GM20000 (cell line): ENCODE data around the gene FYN.

Source experiments
- DNase-seq: peaks from one replicate; pipeline ENCODE4 v3.0.0; 2012; ENCODE audit warnings: low spot score
- TF ChIP-seq, protein P1 (sequence below): IDR thresholded peaks from 2 replicates; pipeline ENCODE4 v1.5.1; 2012; ENCODE audit warnings: mild to moderate bottlenecking, control low read depth; ENCODE audit errors: extremely low read depth, missing control alignments

The FYN gene

DNA sequence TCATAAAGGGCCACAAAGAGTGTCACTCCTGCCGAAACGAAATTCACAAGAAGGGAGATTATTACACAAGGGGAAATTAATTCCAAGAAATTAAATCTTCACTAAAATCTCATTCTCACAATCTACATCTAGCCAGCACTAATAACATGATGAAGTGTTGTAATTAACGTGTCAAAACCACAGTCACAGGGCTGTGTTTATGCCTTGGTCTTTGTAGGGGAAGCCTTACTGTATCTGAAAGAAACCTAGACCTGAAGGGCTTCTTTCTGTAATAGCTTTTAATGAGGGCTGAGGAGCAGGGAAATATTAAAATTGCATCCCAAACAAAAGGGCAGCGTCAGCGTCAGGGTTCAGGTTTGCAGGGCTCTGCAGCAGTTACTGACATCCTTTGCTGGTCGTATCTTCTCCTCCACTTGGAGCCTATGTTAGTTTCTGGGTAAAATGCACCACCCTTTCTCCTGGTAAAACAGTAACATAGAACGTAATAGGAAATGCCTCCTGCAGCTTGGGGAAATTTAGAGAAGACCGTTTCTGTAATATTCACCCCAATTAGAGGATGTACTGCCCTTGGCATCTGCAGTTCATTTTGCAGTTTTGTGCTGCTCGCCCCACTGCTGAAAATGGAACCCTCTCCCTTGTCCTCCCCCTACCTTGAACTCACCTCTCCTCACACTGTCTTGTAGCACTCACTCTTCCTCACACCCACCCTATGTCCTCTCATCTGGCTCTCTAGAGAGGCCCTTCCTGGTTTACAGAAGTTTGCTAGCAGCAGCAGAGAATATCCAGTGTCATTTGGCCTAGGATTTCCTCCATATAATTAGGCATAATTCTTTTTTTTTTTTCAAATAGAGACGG, 158.6 kb downstream of the FYN start:
- TF ChIP-seq, protein P1, sequence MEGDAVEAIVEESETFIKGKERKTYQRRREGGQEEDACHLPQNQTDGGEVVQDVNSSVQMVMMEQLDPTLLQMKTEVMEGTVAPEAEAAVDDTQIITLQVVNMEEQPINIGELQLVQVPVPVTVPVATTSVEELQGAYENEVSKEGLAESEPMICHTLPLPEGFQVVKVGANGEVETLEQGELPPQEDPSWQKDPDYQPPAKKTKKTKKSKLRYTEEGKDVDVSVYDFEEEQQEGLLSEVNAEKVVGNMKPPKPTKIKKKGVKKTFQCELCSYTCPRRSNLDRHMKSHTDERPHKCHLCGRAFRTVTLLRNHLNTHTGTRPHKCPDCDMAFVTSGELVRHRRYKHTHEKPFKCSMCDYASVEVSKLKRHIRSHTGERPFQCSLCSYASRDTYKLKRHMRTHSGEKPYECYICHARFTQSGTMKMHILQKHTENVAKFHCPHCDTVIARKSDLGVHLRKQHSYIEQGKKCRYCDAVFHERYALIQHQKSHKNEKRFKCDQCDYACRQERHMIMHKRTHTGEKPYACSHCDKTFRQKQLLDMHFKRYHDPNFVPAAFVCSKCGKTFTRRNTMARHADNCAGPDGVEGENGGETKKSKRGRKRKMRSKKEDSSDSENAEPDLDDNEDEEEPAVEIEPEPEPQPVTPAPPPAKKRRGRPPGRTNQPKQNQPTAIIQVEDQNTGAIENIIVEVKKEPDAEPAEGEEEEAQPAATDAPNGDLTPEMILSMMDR, result no peak
- no peak for DNase-seq

DNA sequence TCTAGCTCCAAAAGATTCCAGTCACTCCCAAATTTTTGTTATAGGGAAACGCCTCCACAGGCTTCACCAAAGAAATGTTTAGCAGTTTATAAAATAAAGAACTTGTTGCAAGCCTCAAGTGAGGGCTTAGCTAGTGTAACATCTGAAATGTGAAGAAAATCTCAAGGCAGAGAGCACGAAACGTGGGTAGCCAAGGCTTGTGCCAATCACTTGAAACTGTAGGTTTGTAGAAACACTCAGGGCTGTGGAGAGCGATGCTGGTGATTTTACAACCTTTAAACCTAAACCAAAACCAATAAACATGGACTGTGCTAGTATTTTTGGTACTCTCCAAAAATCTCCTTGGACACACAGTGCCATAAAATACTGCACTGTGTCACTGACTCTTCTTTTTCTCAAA, 159.4 kb downstream of the FYN start:
- no peak for DNase-seq
- TF ChIP-seq, protein P1, result no peak

DNA sequence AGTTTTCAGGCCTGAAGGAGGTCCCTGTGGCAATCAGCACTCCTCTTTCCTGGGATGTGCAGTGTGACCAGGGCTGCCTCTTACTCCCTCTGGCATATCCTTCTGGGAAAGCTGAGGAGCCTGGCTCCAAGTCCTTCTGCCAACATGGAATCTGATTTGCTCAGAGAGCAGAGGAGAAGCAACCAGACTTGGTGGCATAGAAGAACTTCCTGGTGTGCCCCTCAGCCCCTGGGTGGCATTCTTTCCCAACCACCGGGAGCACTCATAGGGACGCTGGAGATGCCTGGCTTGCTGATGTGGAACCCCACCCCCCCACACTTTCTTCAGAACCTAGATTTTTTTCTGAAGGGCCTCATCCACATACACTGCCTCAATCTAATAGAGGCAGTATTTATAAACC, 160.0 kb downstream of the FYN start:
- DNase-seq, result no peak
- TF ChIP-seq, protein P1, result no peak

DNA sequence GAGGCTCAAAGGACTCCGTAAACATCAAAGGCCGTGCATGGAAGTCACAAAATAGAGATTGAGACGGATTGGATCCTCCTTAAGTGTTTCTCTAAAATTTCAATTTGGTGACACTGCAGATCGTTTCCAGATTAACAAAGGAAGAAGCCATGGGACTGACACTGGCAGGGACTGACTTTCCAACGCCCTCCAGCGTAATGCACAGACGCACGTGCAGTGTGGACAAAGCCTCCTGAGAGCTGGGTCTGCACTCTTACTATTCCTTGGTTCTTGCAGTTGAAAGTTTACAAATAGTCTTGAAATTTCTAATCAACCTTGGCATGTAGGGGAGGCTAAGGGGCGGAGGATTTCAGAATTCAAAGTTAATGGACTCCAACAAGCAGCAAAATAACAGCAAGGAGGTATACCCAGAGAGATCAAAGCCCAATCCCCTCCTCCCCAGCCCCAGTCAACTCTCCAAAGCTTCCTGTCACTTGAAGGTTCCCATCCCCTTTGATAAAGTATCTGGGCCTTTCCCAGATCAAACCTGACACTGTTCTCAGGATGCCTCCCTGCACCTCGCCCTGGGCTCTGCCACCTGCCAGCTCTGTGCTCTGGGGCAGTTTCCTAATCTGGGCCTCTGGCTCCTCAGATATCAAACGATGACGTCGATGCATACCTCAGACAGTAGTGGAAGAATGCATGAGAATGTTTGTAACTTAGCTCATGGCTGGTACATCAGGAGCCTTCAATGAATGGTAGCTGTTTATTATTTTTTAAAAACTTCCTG, 161.1 kb downstream of the FYN start:
- TF ChIP-seq, protein P1, result no peak
- DNase-seq, result no peak

DNA sequence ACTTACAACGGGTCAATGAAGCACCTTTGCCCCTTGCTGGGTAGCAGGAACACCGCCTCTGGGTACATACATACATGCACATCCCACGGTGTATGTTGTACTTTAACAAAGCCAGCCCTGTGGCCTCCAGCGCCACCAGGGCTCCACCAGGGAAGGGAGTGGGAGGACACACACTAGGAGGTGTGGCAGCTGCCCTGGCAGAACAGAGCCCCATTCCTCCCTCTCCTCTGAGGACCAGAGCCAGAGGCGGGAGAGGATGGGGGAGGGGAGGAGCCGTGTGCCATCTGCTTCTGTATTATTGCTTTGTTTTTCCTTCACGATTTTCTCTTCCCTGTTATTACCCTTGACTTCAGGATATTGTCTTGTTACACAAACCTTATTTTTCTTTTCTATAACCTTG, 161.8 kb downstream of the FYN start:
- DNase-seq, result no peak
- TF ChIP-seq, protein P1, result no peak

DNA sequence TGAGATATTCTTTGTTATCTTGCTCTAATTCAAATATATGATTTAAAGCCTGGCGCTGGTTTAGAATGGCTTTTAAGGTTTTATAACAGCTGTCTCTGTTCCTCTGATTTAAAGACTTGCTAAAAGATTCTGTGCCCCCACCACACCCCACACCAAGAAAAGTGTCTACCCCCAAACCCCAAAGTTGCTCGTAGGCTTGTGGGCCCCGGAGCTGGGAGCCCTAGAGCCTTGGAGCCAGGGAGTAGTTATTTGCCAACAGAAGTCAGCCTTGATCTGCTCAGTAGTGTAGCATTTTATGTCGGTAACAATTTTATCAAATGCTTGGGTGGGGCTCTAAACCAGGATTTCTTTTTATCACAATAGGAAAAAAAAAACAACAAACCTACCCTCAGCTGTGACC, 162.3 kb downstream of the FYN start:
- no peak for DNase-seq
- TF ChIP-seq, protein P1, result no peak

DNA sequence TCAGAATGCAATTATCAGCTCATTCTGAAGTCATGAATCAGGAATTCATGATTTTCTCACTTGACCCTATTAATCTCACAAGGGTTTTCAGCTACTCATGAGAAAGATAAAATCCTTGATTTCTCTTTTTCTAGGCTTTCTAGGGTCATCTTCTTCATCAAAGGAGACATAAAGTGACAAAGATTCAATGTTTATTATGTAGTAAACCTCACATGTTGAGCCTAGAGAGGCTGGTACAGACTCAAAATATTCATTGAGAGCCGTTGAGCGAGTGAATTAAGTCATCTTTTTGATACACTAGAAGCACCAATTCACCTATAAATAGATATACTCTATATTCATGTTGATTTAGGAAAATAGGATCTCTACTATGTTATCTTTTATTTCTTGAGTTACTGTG, 162.8 kb downstream of the FYN start:
- no peak for DNase-seq
- TF ChIP-seq, protein P1, result no peak
